ENCODE data around the gene FRMPD2. TPM values are rescaled to one million over a fixed set of nuclear protein-coding genes. Genes with fewer than 3 reads are reported as not detected.

FRMPD2 gene, protein sequence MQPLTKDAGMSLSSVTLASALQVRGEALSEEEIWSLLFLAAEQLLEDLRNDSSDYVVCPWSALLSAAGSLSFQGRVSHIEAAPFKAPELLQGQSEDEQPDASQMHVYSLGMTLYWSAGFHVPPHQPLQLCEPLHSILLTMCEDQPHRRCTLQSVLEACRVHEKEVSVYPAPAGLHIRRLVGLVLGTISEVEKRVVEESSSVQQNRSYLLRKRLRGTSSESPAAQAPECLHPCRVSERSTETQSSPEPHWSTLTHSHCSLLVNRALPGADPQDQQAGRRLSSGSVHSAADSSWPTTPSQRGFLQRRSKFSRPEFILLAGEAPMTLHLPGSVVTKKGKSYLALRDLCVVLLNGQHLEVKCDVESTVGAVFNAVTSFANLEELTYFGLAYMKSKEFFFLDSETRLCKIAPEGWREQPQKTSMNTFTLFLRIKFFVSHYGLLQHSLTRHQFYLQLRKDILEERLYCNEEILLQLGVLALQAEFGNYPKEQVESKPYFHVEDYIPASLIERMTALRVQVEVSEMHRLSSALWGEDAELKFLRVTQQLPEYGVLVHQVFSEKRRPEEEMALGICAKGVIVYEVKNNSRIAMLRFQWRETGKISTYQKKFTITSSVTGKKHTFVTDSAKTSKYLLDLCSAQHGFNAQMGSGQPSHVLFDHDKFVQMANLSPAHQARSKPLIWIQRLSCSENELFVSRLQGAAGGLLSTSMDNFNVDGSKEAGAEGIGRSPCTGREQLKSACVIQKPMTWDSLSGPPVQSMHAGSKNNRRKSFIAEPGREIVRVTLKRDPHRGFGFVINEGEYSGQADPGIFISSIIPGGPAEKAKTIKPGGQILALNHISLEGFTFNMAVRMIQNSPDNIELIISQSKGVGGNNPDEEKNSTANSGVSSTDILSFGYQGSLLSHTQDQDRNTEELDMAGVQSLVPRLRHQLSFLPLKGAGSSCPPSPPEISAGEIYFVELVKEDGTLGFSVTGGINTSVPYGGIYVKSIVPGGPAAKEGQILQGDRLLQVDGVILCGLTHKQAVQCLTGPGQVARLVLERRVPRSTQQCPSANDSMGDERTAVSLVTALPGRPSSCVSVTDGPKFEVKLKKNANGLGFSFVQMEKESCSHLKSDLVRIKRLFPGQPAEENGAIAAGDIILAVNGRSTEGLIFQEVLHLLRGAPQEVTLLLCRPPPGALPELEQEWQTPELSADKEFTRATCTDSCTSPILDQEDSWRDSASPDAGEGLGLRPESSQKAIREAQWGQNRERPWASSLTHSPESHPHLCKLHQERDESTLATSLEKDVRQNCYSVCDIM (N-terminal part only)
- total RNA-seq (2014; rRNA removed; shearing (Covaris generic)) = not detected in 2 replicates

DNA sequence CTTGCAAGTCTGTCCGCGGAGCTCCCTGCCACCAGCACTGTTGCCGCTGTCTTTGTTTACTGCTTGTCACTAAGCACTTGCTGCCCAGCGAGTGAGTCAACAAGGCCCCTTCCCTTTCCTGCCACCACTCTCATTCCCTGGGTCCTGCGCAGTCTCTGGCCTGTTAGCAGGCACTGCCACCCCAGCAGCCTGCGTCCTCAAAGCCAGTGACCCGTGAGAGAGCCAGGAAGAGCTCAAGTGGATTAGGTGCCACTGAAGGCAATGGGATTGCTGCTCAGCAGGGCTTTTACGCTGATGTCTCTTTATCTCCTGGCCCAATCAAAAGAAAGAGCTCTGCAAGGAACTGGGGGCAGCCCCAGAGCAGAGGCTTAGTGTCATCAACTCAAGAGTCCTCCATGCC is at the start of gene FRMPD2:
Gene FRMPD2 (minus strand): TSS at position 61 of the 400 bp plus-strand sequence. CDS start 129 bp downstream, outside the sequence.
- H3K27me3 ChIP-seq = no peaks in the 10 kb centered on the region
- H3K27ac ChIP-seq = no peak within 1 kb of the TSS
- no peaks in the 10 kb centered on the region for H3K36me3 ChIP-seq

DNA sequence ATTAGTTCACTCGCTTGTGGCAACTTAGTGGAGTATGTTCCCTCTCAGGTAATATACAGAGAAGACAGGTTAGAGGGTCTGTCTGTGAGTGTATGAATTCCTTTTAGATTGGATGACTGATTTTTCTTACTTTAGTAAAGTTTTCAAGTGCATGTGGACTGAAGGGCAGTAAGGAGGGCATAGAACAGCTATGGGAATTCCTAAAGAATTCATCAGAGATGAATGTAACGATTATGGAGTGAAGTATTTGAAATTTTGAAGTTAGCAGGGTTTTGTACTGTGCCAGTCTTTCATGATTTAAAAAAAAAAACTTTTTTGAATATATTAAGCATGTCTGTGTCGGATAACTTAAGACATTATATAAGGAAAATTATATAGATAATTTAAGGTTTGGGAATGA is 47.5 kb upstream of the FRMPD2 start:
- Histone ChIP-seq H3K9me3 (replicated peaks) (no peaks in the 10 kb centered on the region), H3K36me3 (no peaks in the 10 kb centered on the region; the same call in 1 of the 2 replicates), H3K4me3 (no peak overlapping the region), H3K27me3 (no peaks in the 10 kb centered on the region), H3K4me1 (no peaks in the 10 kb centered on the region), H3K27ac (no peak overlapping the region)
- no peak for DNase-seq

More for the DNA sequence above, at the start of gene FRMPD2:
- Histone ChIP-seq H3K4me1 (no peaks in the 10 kb centered on the region), H3K9me3 (replicated peaks) (no peaks in the 10 kb centered on the region), H3K4me3 (no peak within 1 kb of the TSS)
- DNase-seq = no peak

DNA sequence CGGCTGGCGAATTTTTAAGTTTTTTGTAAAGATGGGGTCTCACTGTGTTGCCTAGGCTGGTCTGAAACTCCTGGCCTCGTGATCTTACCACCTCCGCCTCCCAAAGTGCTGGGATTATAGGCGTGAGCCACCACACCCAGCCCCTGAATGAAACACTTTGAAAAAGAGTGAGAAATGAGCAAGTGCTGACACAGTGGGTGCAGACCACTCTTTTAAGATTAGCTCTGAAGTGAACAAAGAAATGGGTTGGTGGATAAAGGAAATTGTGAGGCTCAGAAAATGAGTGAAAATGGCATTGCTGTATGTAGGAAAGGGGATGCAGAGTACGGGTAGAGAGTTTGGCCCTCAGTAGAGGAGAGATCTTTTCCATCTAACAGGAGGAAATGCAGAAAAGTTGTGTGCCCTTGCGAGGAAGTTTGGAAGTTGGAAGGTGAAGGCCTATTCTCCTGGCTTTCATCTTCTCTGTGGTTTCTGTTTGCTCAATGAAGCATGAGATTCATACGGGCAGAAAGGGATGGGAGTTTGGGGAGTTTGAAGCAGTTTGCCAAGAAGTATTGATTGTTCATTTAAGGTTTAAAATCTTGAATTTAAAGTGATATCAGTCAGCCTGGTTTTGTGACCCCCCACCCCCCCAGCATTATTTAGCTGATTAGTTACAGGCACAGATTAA is 43.0 kb upstream of the FRMPD2 start:
- no peaks in the 10 kb centered on the region for H3K9me3 ChIP-seq (replicated peaks)
- no peak overlapping the region for H3K27ac ChIP-seq
- DNase-seq = no peak
- no peaks in the 10 kb centered on the region for H3K27me3 ChIP-seq
- H3K4me1 ChIP-seq = no peaks in the 10 kb centered on the region
- H3K4me3 ChIP-seq = no peak overlapping the region
- no peaks in the 10 kb centered on the region; the same call in 1 of the 2 replicates for H3K36me3 ChIP-seq

DNA sequence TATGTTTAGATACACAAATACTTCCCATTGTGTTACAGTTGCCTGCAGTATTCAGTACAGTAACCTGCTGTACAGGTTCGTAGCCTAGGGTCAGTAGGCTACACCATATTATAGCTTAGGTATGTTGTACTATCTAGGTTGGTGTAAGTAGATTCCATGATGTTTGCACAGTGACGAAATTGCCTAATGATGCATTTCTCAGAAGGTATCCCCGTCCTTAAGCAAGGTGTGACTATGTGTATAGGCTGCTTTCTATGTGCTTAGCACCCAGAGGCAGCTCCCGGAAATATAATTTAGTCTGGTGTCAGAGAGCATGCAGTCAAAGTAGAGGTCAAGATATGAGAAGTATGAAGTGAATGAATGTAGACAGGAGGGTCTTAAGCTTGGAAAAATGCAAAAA is 41.7 kb upstream of the FRMPD2 start:
- DNase-seq = no peak
- no peaks in the 10 kb centered on the region for H3K36me3 ChIP-seq
- no peaks in the 10 kb centered on the region for H3K9me3 ChIP-seq (replicated peaks)
- H3K4me3 ChIP-seq = no peak overlapping the region
- H3K27ac ChIP-seq = no peak overlapping the region
- no peaks in the 10 kb centered on the region for H3K27me3 ChIP-seq
- H3K4me1 ChIP-seq = no peaks in the 10 kb centered on the region

DNA sequence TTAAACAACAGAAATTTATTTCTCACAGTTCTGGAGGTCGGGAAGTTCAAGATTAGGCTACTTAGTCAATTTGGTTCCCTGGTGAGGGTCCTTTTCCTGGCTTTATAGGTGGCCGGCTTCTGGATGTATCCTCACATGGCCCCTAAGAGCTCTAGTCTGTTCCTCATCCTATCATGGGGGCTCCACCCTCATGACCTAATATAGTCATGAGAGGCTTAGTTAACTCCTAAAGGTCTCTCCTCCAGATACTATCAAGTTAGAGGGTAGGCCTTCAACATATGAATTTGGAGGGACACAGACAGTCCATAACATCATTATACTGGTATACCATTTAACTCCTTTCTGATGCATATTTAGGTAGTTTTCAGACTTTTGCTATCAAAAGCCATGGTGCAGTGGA is 39.6 kb upstream of the FRMPD2 start:
- Histone ChIP-seq H3K9me3 (replicated peaks) (no peaks in the 10 kb centered on the region), H3K4me1 (no peaks in the 10 kb centered on the region), H3K4me3 (no peak overlapping the region), H3K36me3 (no peaks in the 10 kb centered on the region), H3K27me3 (no peaks in the 10 kb centered on the region), H3K27ac (no peak overlapping the region)
- DNase-seq = no peak

DNA sequence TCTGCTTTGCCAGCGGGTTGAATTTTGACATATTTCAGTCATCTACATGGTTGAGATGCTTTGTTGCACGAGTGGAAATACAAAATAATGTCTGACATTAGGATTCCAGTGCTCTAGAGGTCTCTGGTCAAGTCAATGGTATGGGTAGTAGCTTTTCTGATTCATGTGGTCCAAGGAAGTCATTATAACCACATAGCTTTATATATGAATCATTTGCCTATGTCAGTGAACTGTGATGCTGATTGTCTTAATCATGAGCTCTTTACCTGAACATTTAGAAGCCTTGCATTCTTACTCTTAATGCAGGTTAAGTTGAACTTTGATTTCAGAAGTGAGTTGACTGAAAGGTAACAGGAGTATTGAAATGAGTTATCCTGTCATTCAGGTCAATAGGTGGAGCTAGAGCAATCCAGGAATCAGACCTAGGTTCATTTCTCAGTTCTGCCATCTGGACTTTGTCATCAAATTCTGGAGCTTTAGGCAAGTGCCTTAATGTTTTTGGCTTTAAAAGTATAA is 35.3 kb upstream of the FRMPD2 start:
- DNase-seq = no peak
- Histone ChIP-seq H3K27me3 (no peaks in the 10 kb centered on the region), H3K9me3 (replicated peaks) (no peaks in the 10 kb centered on the region), H3K36me3 (no peaks in the 10 kb centered on the region), H3K4me3 (no peak overlapping the region), H3K4me1 (no peaks in the 10 kb centered on the region; the same call in 1 of the 2 replicates), H3K27ac (no peak overlapping the region)

DNA sequence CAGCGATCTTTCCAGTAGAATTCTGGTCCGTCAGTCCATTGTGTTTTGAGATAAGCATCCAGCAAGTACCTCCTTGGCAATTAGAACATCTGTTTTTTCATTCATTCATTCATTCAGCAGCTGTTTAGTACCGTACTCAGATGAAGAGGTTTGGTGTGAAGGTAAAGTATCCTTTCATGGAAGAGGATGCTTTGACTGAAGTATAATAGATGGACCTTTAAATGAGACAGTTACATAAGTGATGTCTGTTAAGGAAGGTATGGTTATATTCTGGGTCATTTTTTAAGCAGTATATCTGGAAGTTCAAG is 33.2 kb upstream of the FRMPD2 start:
- H3K4me1 ChIP-seq = no peaks in the 10 kb centered on the region; the same call in 1 of the 2 replicates
- no peaks in the 10 kb centered on the region for H3K36me3 ChIP-seq
- H3K4me3 ChIP-seq = peak overlapping the region; percentile 98
- no peaks in the 10 kb centered on the region for H3K27me3 ChIP-seq
- peak in 1 of 2 experiments; percentile 16 for DNase-seq
- H3K9me3 ChIP-seq (replicated peaks) = no peaks in the 10 kb centered on the region
- H3K27ac ChIP-seq = peak overlapping the region; percentile 77

DNA sequence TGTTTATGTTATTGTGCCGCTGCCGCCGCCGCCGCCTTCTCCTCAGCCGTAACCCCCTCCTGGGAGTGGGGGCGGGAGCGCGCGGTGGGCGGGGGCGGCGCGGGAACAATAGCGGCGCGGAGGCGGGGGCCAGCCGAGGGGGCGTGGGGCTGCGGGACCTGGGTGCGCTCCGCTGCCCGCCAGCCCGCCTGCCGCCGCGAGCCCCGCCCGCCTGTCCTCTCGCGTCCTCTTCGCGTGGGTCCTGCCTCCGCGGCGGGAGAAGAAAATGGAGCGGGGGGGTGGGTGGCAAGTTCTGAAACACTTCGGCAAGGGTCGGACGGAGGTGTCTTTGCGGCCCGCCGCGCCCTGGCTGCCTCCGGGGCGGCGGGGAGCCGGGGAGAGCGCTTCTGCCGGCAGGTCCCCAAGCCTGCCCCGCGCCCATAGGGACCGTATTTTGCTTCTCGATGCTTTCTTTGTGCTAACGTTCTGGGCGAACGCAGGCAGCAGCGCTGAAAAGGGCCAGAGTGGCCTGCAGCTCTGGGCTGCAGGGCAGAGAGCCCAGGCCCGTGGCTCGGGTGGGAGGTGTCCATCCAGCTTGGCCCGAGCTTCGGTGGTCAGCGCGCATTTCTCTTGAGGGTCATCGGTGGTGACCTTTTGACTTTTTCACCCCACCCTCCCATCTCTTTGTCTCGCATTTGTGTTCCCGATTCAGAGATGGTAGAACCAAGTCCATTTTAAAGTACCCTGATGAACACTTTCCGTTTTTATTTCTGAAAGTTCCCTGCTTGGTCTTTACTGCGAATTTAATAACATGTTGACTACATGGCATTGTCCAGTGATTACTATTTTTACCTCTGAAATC is 32.6 kb upstream of the FRMPD2 start:
- Histone ChIP-seq H3K36me3 (no peaks in the 10 kb centered on the region), H3K9me3 (replicated peaks) (no peaks in the 10 kb centered on the region), H3K27me3 (no peaks in the 10 kb centered on the region), H3K4me1 (no peaks in the 10 kb centered on the region; the same call in 1 of the 2 replicates), H3K4me3 (peak overlapping the region; percentile 98), H3K27ac (peak overlapping the region; percentile 77)
- DNase-seq = peak; percentile 51 to 53

DNA sequence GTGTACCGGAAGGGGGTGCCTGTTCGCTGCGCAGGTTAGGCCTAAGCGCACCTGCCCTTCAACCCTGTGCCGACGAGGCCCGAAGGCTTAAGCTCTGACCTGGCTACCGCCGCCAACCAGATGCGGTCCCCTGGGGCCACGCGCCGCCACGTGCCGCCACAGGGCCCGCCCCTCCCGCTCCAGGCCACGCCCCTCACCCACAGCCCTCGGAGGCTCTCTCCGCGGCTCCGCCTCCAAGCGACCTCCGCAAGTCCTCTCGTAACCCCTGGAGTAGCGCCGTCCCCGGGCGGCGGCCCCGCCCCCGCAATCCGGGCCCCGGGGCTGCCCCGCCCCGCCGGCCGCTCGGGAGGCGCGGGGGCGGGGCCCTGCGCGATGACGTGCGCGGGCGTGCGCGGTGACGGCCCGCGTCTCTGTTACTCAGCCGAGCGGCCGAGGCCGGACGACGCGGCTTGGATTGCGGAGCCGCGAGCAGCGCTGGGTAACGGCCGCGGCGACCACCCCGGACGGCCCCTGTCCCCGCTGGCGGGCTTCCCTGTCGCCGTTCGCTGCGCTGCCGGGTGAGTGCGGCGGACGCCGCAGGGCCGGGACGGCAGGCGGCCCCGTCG is 31.9 kb upstream of the FRMPD2 start, which contains the start of gene MAPK8:
Gene MAPK8 (plus strand): TSS at position 413 of the 605 bp plus-strand sequence. CDS start 94,984 bp downstream, outside the sequence.
- H3K27me3 ChIP-seq = no peaks in the 10 kb centered on the region
- no peaks in the 10 kb centered on the region for H3K36me3 ChIP-seq
- no peaks in the 10 kb centered on the region for H3K9me3 ChIP-seq (replicated peaks)
- H3K4me1 ChIP-seq = no peaks in the 10 kb centered on the region; the same call in 1 of the 2 replicates
- H3K4me3 ChIP-seq = peak within 1 kb of the TSS; percentile 98
- peak within 1 kb of the TSS; percentile 77 for H3K27ac ChIP-seq
- peak; percentile 89 for DNase-seq

DNA sequence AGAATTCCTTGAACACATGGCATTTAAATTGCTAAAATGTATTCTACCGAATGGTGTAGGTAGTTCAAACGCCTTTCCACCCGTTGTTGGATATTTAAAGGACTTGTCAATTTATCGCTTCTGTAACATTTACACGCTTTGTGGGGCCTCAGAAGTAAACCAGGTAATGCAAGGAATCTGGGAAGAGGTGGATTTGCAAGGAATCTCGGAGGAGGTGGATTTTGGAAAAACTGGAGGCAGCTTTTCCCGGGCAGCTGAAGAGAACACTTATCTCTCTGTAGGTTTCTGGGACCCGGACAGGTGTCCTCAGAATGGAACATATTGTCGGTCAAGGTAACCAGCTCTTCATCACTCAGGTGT is 31.4 kb upstream of the FRMPD2 start:
- Histone ChIP-seq H3K4me3 (peak overlapping the region; percentile 98), H3K27me3 (no peaks in the 10 kb centered on the region), H3K4me1 (no peaks in the 10 kb centered on the region; the same call in 1 of the 2 replicates), H3K27ac (no peak overlapping the region), H3K36me3 (no peaks in the 10 kb centered on the region), H3K9me3 (replicated peaks) (no peaks in the 10 kb centered on the region)
- no peak for DNase-seq

DNA sequence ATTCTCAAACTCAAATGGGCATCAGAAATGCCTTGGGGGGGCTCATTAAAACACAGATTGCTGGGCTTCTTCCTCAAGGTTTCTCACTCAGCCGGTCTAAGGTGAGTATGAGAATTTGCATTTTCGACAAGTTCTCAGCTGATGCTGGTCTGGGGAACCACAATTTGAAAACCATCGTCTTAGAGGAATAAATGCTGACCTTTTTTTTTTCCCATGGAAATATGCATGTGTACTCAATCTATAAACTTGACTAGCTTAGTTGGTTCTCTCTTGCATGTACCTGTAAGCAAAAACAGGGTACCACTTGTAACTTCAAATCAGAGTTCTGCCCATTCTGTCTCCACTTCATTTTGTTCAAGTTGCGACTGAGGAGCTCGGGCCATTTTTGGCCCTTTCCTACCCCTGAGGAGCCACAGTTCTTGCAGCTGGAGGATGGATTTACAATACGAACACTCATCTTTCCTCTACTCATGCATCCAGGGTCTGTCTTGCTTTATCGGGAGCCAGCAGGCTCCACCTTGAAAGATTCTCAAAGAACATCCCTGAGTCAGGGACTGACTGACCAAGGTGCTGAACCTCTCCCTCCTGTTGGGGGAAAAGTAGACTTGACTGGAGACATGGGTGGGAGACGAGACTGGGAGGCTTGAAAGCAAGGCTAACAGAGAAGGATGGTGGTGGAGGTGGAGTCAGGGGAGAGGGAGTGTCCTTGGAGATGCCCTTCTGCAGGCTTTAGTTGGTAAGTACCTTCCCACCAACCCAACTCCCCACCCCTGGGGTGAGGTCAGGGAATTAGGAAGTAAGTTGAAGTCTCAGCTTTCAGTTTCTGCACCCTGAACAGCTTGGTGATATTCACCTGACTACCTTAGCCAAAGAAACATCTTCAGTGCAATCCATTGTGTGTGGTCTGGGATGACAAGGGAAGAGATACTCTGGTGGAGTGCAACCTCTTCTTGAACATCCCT is 28.3 kb upstream of the FRMPD2 start:
- no peak overlapping the region for H3K27ac ChIP-seq
- no peaks in the 10 kb centered on the region for H3K9me3 ChIP-seq (replicated peaks)
- no peak for DNase-seq
- no peaks in the 10 kb centered on the region; the same call in 1 of the 2 replicates for H3K4me1 ChIP-seq
- H3K4me3 ChIP-seq = no peak overlapping the region
- H3K27me3 ChIP-seq = no peaks in the 10 kb centered on the region
- H3K36me3 ChIP-seq = no peaks in the 10 kb centered on the region

DNA sequence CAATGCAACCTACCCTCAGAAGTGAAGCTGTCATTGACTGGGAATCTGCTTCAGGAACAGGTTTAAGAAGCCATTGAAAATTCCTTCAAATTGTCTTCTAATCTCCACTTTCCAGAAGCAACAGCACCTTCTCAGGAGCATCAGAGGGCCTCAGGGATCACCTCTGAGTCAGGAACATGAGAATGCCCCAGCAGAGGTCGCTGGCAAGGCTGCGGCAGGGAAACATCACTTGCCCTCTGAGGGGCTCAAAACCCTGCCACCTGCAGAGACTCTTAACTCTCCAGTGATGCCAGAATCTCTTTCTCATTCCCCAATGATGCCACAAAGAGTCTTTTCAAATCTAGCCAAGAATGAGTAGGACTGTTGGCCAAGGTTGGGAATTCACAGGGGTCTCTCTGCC is 26.1 kb upstream of the FRMPD2 start:
- Histone ChIP-seq H3K27ac (no peak overlapping the region), H3K36me3 (no peaks in the 10 kb centered on the region), H3K27me3 (no peaks in the 10 kb centered on the region), H3K4me1 (no peaks in the 10 kb centered on the region), H3K9me3 (replicated peaks) (no peaks in the 10 kb centered on the region), H3K4me3 (no peak overlapping the region)
- DNase-seq = no peak

All from SJCRH30 (cell line).